Activated CD4-positive, CD25-positive, alpha-beta regulatory T cell treated with anti-CD3 and anti-CD28 coated beads, Interleukin-2, amount 50 U/mL, for 24 hours (primary cell): Measurements from ENCODE around the gene CREB3L2.
"Not testable (repeated sequence)": the region's sequence is repeated elsewhere in the genome, so short reads cannot be mapped to it uniquely, and the experiment has no call there.

Experiments used
- ATAC-seq, 2 donors: fragments of 150-1000 bp; cut with Tn5 transposase; one replicate each; pipeline ENCODE4 v1.10.0; 2021; ENCODE audit warnings: mild to moderate bottlenecking in 1 of 2, moderate library complexity in 1 of 2

The CREB3L2 gene

DNA sequence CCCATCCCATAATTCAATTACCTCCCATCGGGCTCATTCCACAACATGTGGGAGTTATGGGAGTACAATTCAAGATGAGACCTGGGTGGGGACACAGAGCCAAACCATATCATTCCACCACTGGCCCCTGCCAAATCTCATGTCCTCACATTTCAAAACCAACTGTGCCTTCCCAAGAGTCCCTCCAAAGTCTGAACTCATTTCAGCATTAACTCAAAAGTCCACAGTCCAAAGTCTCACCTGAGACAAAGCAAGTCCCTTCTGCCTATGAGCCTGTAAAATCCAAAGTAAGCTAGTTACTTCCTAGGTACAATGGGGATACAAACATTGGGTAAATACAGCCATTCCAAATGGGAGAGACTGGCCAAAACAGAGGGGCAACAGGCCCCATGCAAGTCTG lies 170.3 kb downstream of the CREB3L2 start:
- ATAC-seq: not testable (repeated sequence)

DNA sequence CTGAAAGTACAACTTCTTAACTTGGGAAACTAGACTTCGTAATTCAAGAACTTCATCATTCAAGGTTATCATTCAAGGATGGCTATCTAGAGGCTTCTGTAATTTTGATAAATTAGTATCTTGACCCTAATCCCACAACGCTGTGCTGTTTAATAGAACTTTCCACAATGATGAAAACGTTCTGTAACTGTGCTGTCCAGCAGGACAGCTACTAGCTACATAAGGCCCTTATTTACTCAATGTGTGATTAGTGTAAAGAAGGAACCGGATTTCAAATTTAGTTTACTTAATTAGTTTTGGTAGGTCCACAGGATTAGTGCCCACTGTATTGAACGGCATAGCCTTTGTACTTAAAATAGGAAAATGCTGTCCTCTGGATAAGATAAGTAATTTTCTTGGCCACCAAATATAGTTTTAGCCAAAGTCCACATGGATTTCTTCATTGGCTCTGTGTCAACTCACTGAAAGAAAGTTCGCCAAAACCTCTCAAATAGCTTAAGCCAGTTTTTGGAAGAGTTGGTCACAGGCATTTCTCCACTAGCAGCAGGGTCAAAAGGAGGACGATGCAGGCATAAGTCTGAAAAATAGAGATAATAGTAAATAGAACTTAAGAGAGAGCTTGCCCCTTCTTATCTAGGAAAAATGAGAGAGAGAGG lies 172.4 kb downstream of the CREB3L2 start:
- no peak for ATAC-seq

DNA sequence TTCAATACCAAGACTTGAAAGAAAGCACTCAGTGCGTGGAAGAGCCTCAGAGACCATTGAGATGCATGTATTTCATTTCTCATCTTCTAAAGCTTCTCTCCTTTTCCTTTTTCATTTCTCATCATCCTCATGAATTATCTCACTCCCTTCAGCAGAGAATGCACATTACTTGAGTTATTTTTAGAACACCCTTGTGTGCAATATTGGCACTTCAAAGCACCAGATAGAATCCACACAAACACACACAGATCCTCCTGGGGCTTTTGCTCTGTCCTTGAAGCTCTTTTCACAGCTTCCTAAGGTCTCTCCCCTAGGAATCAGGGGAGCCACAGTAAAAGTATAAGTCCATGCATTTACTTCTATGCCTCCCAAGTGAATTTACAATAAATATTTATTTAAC lies 173.4 kb downstream of the CREB3L2 start:
- ATAC-seq: no peak

DNA sequence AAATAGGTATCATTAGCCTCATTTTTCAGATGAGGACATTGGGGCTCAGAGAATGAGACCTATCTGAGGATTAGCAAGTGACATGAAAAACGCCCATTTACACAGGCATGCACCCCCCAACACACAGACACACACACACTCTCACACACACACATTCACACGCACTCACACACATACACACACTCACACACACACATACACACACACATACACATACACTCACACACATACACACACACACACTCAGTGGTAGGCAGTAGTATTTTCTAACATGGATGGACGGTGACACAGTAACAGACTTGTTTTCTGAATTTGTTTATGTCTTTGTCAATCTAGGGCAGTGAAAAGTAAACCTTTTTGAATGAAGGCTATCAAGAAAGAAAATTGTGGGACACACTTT lies 176.4 kb downstream of the CREB3L2 start:
- no peak for ATAC-seq
